DMS53 treated with DMSO at 0.1 percent for 48 hours (cell line): ENCODE data around the gene CD46.

Experiments used
- DNase-seq: peaks from one replicate; lab custom pipeline; 2025; ENCODE audit not compliant: unreplicated experiment; lab: John Stamatoyannopoulos, UW

The CD46 gene

DNA sequence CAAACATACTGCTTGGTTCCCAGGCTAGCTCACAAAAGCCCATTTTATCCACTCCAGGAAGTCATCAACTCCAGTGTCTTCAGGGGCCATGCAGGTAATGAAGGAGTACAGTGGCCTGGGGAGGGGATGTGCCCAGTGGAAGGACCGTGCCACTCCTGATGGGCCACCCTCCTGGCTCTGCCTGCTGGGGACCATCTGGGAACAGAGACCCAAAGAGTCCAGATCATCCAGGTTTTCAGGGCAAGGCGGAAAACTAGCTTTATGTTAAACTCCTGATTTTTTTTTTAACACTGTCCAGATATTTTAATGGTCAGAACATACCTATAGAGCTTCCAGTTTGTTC is 75.6 kb downstream of the CD46 start:
- no peak for DNase-seq

GRCh38 chr1:207828046-207828445 is 76.2 kb downstream of the CD46 start:
- DNase-seq, result no peak

GRCh38 chr1:207828485-207829158 is 76.8 kb downstream of the CD46 start:
- peak; percentile 91 for DNase-seq

DNA sequence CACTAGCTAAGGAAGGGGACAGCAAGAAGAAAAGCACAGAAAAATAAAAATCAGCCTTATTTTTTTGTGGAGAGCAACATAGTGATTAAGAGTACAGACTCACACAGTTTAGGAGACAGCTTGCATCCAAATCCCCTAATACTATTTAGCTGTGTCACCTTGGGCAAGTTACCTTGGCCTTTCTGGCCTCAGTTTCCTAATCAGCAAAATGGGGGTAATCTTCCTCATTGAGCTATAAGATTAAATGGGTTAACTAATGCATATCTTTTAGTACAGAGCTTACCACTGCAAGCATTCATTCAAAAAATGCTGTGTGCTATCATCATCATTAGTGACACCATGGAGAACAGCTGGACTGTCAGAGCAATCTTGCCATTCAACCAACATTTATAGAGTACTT is 77.7 kb downstream of the CD46 start:
- DNase-seq, result no peak

DNA sequence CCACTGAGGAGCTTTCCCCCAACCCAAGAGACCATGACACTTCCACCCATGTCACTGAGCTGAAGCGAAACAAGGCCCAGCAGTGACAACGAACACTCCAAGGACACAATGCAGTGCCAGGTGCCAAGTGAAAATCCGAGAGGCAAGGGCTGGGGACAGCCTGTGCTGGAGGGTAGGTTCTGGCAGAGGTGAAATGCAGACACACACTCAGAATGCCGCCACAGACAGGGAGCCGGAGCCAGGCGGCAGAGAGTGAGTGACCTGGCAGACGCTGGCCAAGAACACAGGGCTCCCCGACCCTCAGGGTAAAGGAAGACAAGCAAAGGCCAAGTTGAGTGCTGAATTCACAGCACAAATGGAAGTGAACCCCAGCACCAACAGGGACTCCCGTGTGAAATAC is 78.9 kb downstream of the CD46 start:
- no peak for DNase-seq

- no peak for DNase-seq
These were observed 79.9 kb downstream of the CD46 start for GRCh38 chr1:207831517-207832327.

DNA sequence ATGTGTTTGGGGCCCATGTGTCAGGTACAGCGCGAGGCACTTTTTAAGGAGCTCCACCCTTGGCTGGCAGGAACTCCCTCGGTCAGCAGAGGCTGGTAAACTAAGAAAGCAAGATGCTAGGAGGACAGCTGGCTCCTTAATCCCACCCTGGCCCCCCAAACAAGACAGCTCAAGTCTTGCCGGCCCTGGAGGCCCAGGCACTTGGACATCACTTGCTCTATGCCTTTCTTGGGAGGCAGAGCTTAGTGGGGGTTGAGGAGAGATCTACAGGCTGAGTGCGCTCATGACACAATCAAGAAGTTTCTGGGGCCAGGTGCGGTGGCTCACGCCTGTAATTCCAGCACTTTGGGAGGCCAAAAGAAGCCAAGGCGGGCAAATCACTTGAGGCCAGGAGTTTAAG is 80.9 kb downstream of the CD46 start:
- no peak for DNase-seq

DNA sequence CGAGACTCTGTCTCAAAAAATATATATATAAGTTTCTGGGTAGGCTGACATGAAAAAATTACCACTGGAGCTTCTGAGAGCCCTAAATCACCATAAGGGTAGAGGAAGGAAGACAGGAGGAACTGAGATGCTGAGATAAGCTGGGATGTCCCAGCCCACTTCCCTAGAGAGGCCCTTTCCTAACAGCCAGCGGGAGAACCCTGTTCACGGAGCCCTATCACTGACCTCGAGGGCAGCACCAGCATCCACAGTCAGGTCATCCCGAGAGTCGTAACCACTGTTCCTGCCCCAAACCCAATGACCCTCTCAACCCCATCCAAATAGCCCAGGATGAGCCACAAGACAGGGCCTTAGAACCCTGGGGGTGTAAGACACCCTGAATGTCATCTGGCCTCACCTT is 81.5 kb downstream of the CD46 start:
- no peak for DNase-seq

DNA sequence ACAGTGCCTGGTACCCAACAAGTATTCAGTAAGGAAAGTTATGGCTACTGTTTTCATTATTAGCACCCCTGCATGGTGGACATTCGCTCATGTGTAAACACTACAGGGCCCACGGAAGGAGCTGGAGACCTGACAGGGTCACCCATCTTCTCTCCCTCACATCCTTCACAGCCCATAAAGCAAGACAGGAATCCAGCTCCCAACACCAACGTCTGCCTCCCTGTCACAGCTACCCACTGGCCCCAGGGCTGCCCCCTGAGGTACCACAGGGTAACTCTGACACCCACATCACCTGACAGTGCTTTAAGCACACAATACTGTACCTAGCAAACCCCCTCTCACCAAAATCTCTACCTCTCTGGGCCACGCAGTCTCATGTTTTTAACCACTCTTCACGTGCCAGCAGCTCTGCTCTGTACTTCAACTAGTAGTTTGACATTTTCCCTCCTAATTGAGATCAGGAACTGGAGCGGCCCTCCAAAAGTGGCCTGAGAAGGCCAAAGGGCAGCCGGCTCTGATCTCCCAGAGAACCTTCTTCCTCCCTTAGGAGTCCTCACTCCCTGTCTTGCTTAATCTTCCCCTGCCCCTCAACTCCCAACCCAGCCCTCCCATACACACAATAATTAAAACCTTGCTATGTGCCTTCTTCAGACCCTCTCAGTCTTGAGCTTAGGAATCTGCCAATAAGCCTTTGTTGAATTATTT is 82.3 kb downstream of the CD46 start:
- DNase-seq, result no peak

- no peak for DNase-seq
These were observed 84.1 kb downstream of the CD46 start for GRCh38 chr1:207835958-207836357.

DNA sequence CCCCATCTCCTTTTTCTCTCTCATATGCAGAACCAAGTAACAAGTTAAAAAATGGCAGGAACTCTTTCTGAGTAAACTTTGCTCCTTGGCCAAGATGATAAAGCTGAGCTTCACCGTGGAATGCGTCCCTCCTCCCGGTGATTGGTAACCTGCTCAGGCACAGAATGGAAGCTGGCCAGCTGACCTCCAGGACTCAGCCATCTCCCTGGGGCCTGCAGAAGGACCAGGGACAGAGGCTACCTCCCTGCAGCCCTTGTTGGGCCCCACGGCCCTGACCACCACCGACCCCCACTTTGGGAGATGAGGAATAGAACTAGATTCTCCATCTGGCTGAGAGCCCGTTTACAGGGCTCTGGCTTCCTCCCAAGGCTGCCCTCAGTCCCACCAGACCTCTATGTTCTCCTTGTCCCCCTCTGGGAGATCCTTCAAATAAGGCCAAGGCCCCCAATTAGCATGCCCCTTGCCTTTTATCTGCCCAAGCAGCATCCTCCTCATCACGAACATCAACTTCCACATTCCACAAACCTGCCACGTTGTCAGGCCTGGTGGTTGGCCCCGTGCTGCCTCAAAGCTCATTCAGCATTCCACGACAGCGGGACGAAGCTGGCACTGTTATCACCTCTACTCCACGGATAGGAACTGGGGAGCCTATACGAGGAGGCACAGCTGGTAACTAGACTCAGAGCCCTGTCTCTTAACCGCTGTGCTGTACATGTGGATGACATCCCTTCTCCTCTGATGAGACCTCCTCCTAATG is 84.9 kb downstream of the CD46 start:
- no peak for DNase-seq

DNA sequence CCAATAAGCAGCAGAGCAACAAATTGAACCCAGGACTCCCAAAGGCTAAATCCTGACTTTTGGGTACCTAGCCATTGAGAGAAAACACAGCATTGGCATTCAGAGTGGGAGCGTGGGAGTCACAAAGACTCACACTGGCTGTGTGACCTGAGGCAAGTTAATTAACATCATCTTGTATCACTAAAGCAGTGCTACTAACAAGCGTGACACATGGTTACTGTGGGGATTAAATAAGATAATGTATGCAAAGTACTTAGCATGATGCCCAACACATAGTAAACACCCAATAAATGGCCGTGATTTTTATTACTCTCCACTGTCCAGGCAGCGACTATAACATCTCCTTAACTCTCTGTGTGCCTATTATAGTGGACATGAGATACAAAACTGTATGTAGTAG is 85.8 kb downstream of the CD46 start:
- no peak for DNase-seq

- no peak for DNase-seq
These were observed 86.6 kb downstream of the CD46 start for GRCh38 chr1:207838156-207839082.

GRCh38 chr1:207839083-207839413 is 87.2 kb downstream of the CD46 start:
- no peak for DNase-seq

GRCh38 chr1:207840380-207840779 is 88.5 kb downstream of the CD46 start:
- DNase-seq, result no peak

GRCh38 chr1:207841293-207841692 is 89.4 kb downstream of the CD46 start:
- DNase-seq, result no peak

- no peak for DNase-seq
These were observed 90.0 kb downstream of the CD46 start for GRCh38 chr1:207841901-207842300.

DNA sequence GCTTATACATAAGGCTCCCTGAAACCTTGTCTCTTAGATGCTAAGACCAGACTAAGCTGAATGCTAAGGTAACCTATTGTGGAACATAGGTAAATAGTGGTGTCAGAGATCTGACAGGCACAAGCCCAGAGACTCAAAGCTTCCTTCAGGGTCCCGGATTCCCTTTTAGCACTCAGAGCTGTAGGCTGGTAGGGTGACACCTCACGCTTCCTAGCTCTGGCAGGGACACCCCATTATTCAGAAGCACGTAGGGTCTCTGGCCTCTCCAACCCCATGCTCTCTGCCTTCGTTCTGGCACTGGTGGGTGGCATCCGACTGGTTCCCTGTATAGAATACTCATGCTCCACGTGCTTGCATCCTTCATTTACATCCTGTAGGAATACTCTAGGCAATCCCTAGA is 90.7 kb downstream of the CD46 start:
- no peak for DNase-seq

DNA sequence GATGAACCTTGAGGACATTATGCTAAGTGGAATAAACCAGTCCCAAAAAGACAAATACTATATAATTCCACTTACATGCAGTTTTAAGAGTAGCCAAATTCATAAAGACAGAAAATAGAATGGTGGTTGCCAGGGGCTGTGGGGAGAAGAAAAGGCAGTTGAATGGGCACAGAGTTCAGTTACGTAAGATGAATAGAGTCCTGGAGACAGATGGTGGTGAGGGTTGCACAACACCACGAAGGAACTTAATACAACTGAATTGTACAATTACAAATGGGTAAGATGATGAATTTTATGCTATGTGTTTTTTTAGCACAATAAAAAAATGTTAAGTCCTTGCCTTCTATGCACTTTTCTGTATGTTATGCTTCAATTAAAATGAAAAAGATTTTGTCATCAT is 92.5 kb downstream of the CD46 start:
- no peak for DNase-seq
